Nephron (organoid): ENCODE data around the gene NUP42.

Source experiments
- H3K27ac Mint-ChIP-seq, 3 experiments: 2 replicates each; pipeline ENCODE4 v1.8.0; 2020; ENCODE audit warnings: mixed read lengths in 3 of 3, mild to moderate bottlenecking in 2 of 3, moderate library complexity in 1 of 3
- H3K27me3 Mint-ChIP-seq: 2 replicates; pipeline ENCODE4 v1.8.0; 2021; ENCODE audit warnings: low read depth, mild to moderate bottlenecking, moderate library complexity, mixed read lengths
- H3K36me3 Mint-ChIP-seq: 2 replicates; pipeline ENCODE4 v1.8.0; 2020; ENCODE audit warnings: low read depth, mixed read lengths
- H3K4me1 Mint-ChIP-seq: 2 replicates; pipeline ENCODE4 v1.8.0; 2020; ENCODE audit warnings: mixed read lengths
- H3K4me3 Mint-ChIP-seq, 3 experiments: 2 replicates each; pipeline ENCODE4 v1.8.0; 2020; ENCODE audit warnings: mild to moderate bottlenecking in 3 of 3, mixed read lengths in 3 of 3, moderate library complexity in 2 of 3
- H3K9me3 Mint-ChIP-seq: 2 replicates; pipeline ENCODE4 v1.8.0; 2020; ENCODE audit warnings: mixed read lengths
- CTCF ChIP-seq, 3 experiments: fragments of 200-600 bp; sonication (generic); IDR thresholded peaks; one replicate each; pipeline ENCODE4 v1.5.0; 2021; ENCODE audit warnings: antibody characterized with exemption in 3 of 3; ENCODE audit not compliant: unreplicated experiment in 3 of 3

NUP42 gene

GRCh38 chr7:23175938-23176337 lies 5.9 kb upstream of the NUP42 start:
- H3K27me3 Mint-ChIP-seq, result no peaks in the 10 kb centered on the region
- no peak overlapping the region for H3K4me3 Mint-ChIP-seq
- peaks cover 24% of the 10 kb centered on the region for H3K36me3 Mint-ChIP-seq
- H3K9me3 Mint-ChIP-seq, result no peaks in the 10 kb centered on the region
- H3K27ac Mint-ChIP-seq, result no peak overlapping the region
- H3K4me1 Mint-ChIP-seq, result no peaks in the 10 kb centered on the region
- no peak for TF ChIP-seq CTCF (IDR thresholded peaks at IDR 0.05; ENCODE audit: unreplicated experiment in 3 of 3)

GRCh38 chr7:23183279-23184012 lies 1.6 kb downstream of the NUP42 start:
- peaks cover 21% of the 10 kb centered on the region for H3K36me3 Mint-ChIP-seq
- peaks cover 22% of the 10 kb centered on the region for H3K4me1 Mint-ChIP-seq
- peak overlapping the region; percentile 85 to 93 (median 92) for H3K4me3 Mint-ChIP-seq
- no peaks in the 10 kb centered on the region for H3K9me3 Mint-ChIP-seq
- no peak for TF ChIP-seq CTCF (IDR thresholded peaks at IDR 0.05; ENCODE audit: unreplicated experiment in 3 of 3)
- H3K27ac Mint-ChIP-seq, result peak overlapping the region in 2 of 3 experiments; percentile 66 to 77
- no peaks in the 10 kb centered on the region for H3K27me3 Mint-ChIP-seq

GRCh38 chr7:23184291-23184690 lies 2.4 kb downstream of the NUP42 start:
- H3K36me3 Mint-ChIP-seq, result peaks cover 29% of the 10 kb centered on the region
- TF ChIP-seq CTCF (IDR thresholded peaks at IDR 0.05; ENCODE audit: unreplicated experiment in 3 of 3), result no peak
- H3K9me3 Mint-ChIP-seq, result no peaks in the 10 kb centered on the region
- H3K4me1 Mint-ChIP-seq, result peaks cover 22% of the 10 kb centered on the region
- no peaks in the 10 kb centered on the region for H3K27me3 Mint-ChIP-seq
- peak overlapping the region; percentile 67 to 79 (median 77) for H3K4me3 Mint-ChIP-seq
- H3K27ac Mint-ChIP-seq, result peak overlapping the region in 1 of 3 experiments; percentile 37

GRCh38 chr7:23184709-23185359 lies 3.0 kb downstream of the NUP42 start:
- Mint-ChIP-seq H3K36me3 (peaks cover 31% of the 10 kb centered on the region), H3K4me3 (peak overlapping the region in 1 of 3 experiments; percentile 79), H3K27ac (no peak overlapping the region), H3K27me3 (no peaks in the 10 kb centered on the region), H3K4me1 (peaks cover 22% of the 10 kb centered on the region), H3K9me3 (no peaks in the 10 kb centered on the region)
- TF ChIP-seq CTCF (IDR thresholded peaks at IDR 0.05; ENCODE audit: unreplicated experiment in 3 of 3), result peak in 2 of 3 experiments; percentile 18 to 48

- Mint-ChIP-seq H3K4me1 (peaks cover 22% of the 10 kb centered on the region), H3K4me3 (no peak overlapping the region), H3K27me3 (no peaks in the 10 kb centered on the region), H3K9me3 (no peaks in the 10 kb centered on the region), H3K27ac (no peak overlapping the region), H3K36me3 (peaks cover 40% of the 10 kb centered on the region)
- no peak for TF ChIP-seq CTCF (IDR thresholded peaks at IDR 0.05; ENCODE audit: unreplicated experiment in 3 of 3)
Measured at GRCh38 chr7:23185980-23186379, 4.1 kb downstream of the NUP42 start.
